OCI-LY7 (cell line): Measurements from ENCODE around the gene SNAPC2. TPM values are rescaled to one million over a fixed set of nuclear protein-coding genes. Genes with fewer than 3 reads are reported as not detected.

Source experiments
- BruUV-seq: library from RNA; stranded (reverse); fragments of 400-500 nt; replicated peaks from 2 replicates; lab custom pipeline; 2021; lab: Mats Ljungman, UMichigan
- CTCF ChIA-PET: fragments of 300-600 bp; sonication (Branson Sonifier 250); formaldehyde crosslinking; loops from one replicate; lab custom pipeline; 2022; ENCODE audit warnings: antibody characterized with exemption; ENCODE audit not compliant: unreplicated experiment; lab: Charles Lee
- POLR2A ChIA-PET: fragments of 300-600 bp; sonication (Branson Sonifier 250); formaldehyde crosslinking; loops from one replicate; lab custom pipeline; 2022; ENCODE audit warnings: antibody characterized with exemption; lab: Charles Lee
- DNase-seq: peaks from one replicate; pipeline ENCODE4 v3.0.0-alpha.2; 2015; ENCODE audit warnings: low spot score
- H2AFZ ChIP-seq: fragments of 200-600 bp; sonication (generic), shearing (Covaris generic); 2 replicates; pipeline ENCODE4 v1.6.1; 2014; ENCODE audit warnings: mild to moderate bottlenecking, antibody characterized with exemption, low read length, moderate library complexity
- H3K27ac ChIP-seq: fragments of 200-600 bp; sonication (generic); 2 replicates; pipeline ENCODE4 v1.5.1; 2014; ENCODE audit warnings: mixed run types, low read depth, mild to moderate bottlenecking, moderate library complexity, low read length, inconsistent platforms; ENCODE audit not compliant: poor library complexity, severe bottlenecking
- H3K36me3 ChIP-seq: fragments of 200-600 bp; sonication (generic); 2 replicates; pipeline ENCODE4 v1.6.1; 2014; ENCODE audit warnings: mild to moderate bottlenecking, antibody characterized with exemption, low read length, moderate library complexity, mixed read lengths; ENCODE audit not compliant: insufficient read depth
- H3K4me1 ChIP-seq: fragments of 200-600 bp; sonication (generic); 2 replicates; pipeline ENCODE4 v1.5.1; 2014; ENCODE audit warnings: mild to moderate bottlenecking, low read length; ENCODE audit not compliant: insufficient read depth, poor library complexity, severe bottlenecking
- H3K4me2 ChIP-seq: fragments of 200-600 bp; sonication (generic); 2 replicates; pipeline ENCODE4 v1.6.1; 2014; ENCODE audit warnings: mild to moderate bottlenecking, low read length
- H3K4me3 ChIP-seq: fragments of 200-600 bp; sonication (generic); 2 replicates; pipeline ENCODE4 v1.5.1; 2014; ENCODE audit warnings: mild to moderate bottlenecking, low read depth, low read length; ENCODE audit not compliant: poor library complexity, severe bottlenecking
- H3K79me2 ChIP-seq: fragments of 200-600 bp; sonication (generic); 2 replicates; pipeline ENCODE4 v1.6.1; 2016; ENCODE audit warnings: low read depth, mild to moderate bottlenecking, low read length, moderate library complexity, mixed read lengths; ENCODE audit not compliant: insufficient read depth
- H3K9me2 ChIP-seq: fragments of 200-600 bp; sonication (generic); 2 replicates; pipeline ENCODE4 v1.6.1; 2016; ENCODE audit warnings: mild to moderate bottlenecking, low read length, mixed read lengths; ENCODE audit not compliant: insufficient read depth
- H3K9me3 ChIP-seq: fragments of 200-600 bp; sonication (generic); 2 replicates; pipeline ENCODE4 v1.6.1; 2014; ENCODE audit warnings: mild to moderate bottlenecking, mixed run types, low read length, mixed read lengths
- H4K20me1 ChIP-seq: fragments of 200-600 bp; sonication (generic); 2 replicates; pipeline ENCODE4 v1.6.1; 2014; ENCODE audit warnings: mild to moderate bottlenecking, antibody characterized with exemption, low read length, moderate library complexity, mixed read lengths; ENCODE audit not compliant: insufficient read depth
- EZH2phosphoT487 ChIP-seq: fragments of 200-600 bp; sonication (generic); IDR thresholded peaks from 2 replicates; pipeline ENCODE4 v1.6.1; 2018; ENCODE audit warnings: low read depth, borderline replicate concordance, mild to moderate bottlenecking, mixed run types, antibody characterized with exemption, low read length, moderate library complexity, mixed read lengths
- intact Hi-C: fragments of 100-400 bp; cut with micrococcal nuclease; formaldehyde crosslinking; loops from one replicate; pipeline ENCODE4 v1.10.0; 2022; ENCODE audit not compliant: unreplicated experiment
- total RNA-seq, 2 experiments: library from RNA; depleted of rRNA in 1 of 2; stranded (reverse); fragments of >200 nt in 1 of 2; shearing (Covaris generic) in 1 of 2; gene quantifications; 2 replicates each; pipeline ENCODE4 v1.2.3, GENCODE V29; 2014 to 2022
- TF ChIP-seq, protein P1 (sequence below): fragments of 200-600 bp; sonication (generic); conservative IDR thresholded peaks from 2 replicates; pipeline ENCODE4 v1.5.1; 2014; ENCODE audit warnings: mild to moderate bottlenecking, antibody characterized with exemption, low read length, moderate library complexity, mixed read lengths

SNAPC2 gene
- total RNA-seq, 2 experiments from 2014 or later, result 4.9 to 8.2 TPM

DNA sequence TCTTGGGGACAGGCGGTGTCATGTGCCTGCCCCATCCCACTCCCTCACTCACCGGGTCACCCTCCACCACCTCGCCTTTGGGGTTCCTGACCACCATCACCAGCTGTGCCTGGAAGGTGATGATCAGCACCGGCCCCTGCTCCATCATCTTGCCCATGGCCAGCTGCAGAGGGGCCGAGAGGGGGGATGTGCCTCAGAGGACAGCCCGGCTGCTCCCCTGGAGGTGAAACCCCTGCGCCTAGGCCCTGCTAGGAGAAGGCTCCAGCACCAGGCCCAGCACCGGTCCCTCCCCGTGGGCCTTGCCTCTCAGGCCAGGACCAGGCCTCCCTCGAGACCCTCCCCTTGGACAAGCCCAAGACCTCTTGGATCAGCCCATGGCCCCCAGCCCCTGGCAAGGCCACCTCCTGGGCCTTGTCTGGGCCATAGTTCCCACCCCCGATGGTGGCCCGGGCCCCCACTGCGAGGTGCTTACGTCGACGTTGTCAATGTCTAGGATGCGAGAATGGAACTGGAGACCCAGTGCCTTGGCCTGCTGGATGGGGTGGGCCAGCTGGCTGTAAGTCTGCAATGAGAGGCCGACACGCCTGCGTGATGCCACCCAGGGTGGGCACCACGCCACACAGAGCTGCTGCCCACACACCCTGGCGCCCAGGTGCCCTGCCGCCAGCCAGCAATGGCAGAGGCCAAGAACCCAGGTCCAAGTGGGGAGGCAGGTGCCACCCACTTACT is 7.6 kb downstream of the SNAPC2 start:
- peaks cover 37% of the 10 kb centered on the region for H3K36me3 ChIP-seq
- intact Hi-C loops, result no loop called here
- H3K4me3 ChIP-seq, result no peak overlapping the region
- H3K79me2 ChIP-seq, result no peaks in the 10 kb centered on the region
- H3K9me2 ChIP-seq, result no peaks in the 10 kb centered on the region
- H3K4me1 ChIP-seq, result peaks cover 5% of the 10 kb centered on the region
- BruUV-seq, result no TSS peak
- TF ChIP-seq, protein P1, sequence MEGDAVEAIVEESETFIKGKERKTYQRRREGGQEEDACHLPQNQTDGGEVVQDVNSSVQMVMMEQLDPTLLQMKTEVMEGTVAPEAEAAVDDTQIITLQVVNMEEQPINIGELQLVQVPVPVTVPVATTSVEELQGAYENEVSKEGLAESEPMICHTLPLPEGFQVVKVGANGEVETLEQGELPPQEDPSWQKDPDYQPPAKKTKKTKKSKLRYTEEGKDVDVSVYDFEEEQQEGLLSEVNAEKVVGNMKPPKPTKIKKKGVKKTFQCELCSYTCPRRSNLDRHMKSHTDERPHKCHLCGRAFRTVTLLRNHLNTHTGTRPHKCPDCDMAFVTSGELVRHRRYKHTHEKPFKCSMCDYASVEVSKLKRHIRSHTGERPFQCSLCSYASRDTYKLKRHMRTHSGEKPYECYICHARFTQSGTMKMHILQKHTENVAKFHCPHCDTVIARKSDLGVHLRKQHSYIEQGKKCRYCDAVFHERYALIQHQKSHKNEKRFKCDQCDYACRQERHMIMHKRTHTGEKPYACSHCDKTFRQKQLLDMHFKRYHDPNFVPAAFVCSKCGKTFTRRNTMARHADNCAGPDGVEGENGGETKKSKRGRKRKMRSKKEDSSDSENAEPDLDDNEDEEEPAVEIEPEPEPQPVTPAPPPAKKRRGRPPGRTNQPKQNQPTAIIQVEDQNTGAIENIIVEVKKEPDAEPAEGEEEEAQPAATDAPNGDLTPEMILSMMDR, result no peak
- no peak for TF ChIP-seq EZH2phosphoT487
- no peaks in the 10 kb centered on the region for H4K20me1 ChIP-seq
- H2AFZ ChIP-seq, result no peak overlapping the region
- ChIA-PET CTCF (no interaction called here), POLR2A (no interaction called here)
- DNase-seq, result no peak
- no peak overlapping the region for H3K27ac ChIP-seq
- H3K4me2 ChIP-seq, result no peak overlapping the region
- no peaks in the 10 kb centered on the region for H3K9me3 ChIP-seq

DNA sequence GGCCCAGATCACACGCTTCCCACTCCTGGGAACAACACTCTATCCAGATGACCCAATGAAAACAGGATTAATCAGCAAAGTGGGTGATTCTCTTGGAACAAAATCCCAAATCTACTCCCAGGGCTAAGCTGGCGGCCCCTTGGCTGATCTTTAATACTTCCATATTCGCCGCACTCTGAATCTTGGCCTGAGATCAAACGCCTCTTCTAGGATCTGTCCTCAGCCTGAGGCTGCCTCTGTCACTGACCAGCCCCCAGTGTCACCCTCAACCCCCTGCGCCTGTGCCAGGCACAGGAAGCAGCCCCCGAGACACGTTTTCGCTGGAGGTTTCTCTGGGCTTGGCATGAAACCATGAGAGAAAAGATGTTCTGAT is 8.2 kb downstream of the SNAPC2 start:
- no peaks in the 10 kb centered on the region for H3K9me3 ChIP-seq
- no peaks in the 10 kb centered on the region for H3K9me2 ChIP-seq
- H3K79me2 ChIP-seq, result no peaks in the 10 kb centered on the region
- peaks cover 5% of the 10 kb centered on the region for H3K4me1 ChIP-seq
- H4K20me1 ChIP-seq, result no peaks in the 10 kb centered on the region
- ChIA-PET CTCF (no interaction called here), POLR2A (interaction anchor here (0.7 kb wide), 1 partner anchor 671 kb away, joined by 5 read pairs; no protein-coding TSS in a partner anchor)
- no peak overlapping the region for H3K4me3 ChIP-seq
- no TSS peak for BruUV-seq
- H3K4me2 ChIP-seq, result no peak overlapping the region
- peaks cover 42% of the 10 kb centered on the region for H3K36me3 ChIP-seq
- DNase-seq, result no peak
- no peak for TF ChIP-seq EZH2phosphoT487
- TF ChIP-seq, protein P1, result no peak
- no peak overlapping the region for H2AFZ ChIP-seq
- H3K27ac ChIP-seq, result no peak overlapping the region
- intact Hi-C loops, result no loop called here
